ENCODE results near the gene PROKR1. TPM values are rescaled to one million over a fixed set of nuclear protein-coding genes. Genes with fewer than 3 reads are reported as not detected.

Gene PROKR1
- total RNA-seq, 1 experiment from 2014 or later, result 4.4 TPM

DNA sequence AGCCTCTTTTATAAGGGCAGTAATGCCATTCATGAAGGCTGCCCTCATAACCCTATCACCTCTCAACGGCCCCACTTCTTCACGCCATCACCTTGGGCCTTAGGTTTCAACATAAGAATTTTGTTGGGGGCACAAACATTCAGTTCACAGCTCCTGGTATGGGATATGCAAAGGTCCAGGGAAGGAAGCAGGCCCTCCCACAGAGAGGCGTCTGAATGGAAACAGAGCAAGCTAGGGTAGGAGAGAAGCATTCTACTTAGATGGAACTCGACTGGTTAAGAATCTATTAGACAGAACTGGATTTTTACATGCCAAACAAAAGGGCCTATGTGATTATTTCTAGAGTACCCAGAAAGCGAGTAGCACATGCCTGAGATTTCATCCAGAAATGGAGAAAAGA lies 42.8 kb downstream of the PROKR1 start (continued):
- TF ChIP-seq, protein P1, sequence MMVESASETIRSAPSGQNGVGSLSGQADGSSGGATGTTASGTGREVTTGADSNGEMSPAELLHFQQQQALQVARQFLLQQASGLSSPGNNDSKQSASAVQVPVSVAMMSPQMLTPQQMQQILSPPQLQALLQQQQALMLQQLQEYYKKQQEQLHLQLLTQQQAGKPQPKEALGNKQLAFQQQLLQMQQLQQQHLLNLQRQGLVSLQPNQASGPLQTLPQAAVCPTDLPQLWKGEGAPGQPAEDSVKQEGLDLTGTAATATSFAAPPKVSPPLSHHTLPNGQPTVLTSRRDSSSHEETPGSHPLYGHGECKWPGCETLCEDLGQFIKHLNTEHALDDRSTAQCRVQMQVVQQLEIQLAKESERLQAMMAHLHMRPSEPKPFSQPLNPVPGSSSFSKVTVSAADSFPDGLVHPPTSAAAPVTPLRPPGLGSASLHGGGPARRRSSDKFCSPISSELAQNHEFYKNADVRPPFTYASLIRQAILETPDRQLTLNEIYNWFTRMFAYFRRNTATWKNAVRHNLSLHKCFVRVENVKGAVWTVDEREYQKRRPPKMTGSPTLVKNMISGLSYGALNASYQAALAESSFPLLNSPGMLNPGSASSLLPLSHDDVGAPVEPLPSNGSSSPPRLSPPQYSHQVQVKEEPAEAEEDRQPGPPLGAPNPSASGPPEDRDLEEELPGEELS (CRISPR knock-in tag; IDR thresholded peaks at IDR 0.05), result no peak
- TF ChIP-seq TEAD1 (CRISPR knock-in tag; IDR thresholded peaks at IDR 0.05), result no peak
- TF ChIP-seq SMAD3 (CRISPR knock-in tag; IDR thresholded peaks at IDR 0.05; ENCODE audit: borderline replicate concordance), result no peak
- TF ChIP-seq ZNF396 (CRISPR knock-in tag; IDR thresholded peaks at IDR 0.05; ENCODE audit: borderline replicate concordance), result no peak

DNA sequence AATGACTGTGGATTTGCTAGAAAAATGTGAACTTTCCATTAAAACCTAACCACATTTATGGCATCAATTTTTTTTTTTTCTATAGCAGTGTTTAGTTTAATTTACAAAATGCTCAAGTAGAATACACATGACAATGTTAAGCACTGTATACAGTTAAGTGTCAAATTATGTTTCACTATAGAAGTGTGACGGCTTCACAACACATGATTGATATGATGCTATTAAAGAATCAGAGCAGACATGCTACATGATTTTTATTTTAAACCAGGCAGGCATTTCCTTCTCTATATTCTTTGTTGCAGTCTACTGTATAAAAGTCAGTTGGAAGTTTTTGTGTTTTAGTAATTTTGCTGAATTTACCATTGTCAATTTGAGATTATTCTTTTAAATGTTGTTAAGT lies 43.6 kb downstream of the PROKR1 start:
- no peak for ATAC-seq
- H3K36me3 Mint-ChIP-seq, result peaks cover 20% of the 10 kb centered on the region
- CTCF ChIA-PET, result no interaction called here

More for the DNA sequence above, 43.6 kb downstream of the PROKR1 start:
- POLR2A ChIA-PET, result no interaction called here
- no peak for DNase-seq (ENCODE audit: low spot score)
- H3K9me3 Mint-ChIP-seq, result peaks cover 18% of the 10 kb centered on the region
- no peaks in the 10 kb centered on the region for H3K27me3 Mint-ChIP-seq (ENCODE audit: low read depth)
- no peak overlapping the region for H3K4me3 Mint-ChIP-seq
- no peak for TF ChIP-seq ZNF263 (CRISPR knock-in tag; IDR thresholded peaks at IDR 0.05; ENCODE audit: low read depth)
- no peak for TF ChIP-seq ZNF138 (CRISPR knock-in tag; conservative IDR thresholded peaks at IDR 0.05)
- no peak for TF ChIP-seq SMAD4 (CRISPR knock-in tag; IDR thresholded peaks at IDR 0.05)
- TF ChIP-seq ZNF232 (CRISPR knock-in tag; IDR thresholded peaks at IDR 0.05), result no peak
- TF ChIP-seq, protein P2, sequence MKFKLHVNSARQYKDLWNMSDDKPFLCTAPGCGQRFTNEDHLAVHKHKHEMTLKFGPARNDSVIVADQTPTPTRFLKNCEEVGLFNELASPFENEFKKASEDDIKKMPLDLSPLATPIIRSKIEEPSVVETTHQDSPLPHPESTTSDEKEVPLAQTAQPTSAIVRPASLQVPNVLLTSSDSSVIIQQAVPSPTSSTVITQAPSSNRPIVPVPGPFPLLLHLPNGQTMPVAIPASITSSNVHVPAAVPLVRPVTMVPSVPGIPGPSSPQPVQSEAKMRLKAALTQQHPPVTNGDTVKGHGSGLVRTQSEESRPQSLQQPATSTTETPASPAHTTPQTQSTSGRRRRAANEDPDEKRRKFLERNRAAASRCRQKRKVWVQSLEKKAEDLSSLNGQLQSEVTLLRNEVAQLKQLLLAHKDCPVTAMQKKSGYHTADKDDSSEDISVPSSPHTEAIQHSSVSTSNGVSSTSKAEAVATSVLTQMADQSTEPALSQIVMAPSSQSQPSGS (CRISPR knock-in tag; IDR thresholded peaks at IDR 0.05; ENCODE audit: borderline replicate concordance, low read depth), result no peak
- TF ChIP-seq ETV6 (CRISPR knock-in tag; IDR thresholded peaks at IDR 0.05), result no peak
- TF ChIP-seq, protein P3, sequence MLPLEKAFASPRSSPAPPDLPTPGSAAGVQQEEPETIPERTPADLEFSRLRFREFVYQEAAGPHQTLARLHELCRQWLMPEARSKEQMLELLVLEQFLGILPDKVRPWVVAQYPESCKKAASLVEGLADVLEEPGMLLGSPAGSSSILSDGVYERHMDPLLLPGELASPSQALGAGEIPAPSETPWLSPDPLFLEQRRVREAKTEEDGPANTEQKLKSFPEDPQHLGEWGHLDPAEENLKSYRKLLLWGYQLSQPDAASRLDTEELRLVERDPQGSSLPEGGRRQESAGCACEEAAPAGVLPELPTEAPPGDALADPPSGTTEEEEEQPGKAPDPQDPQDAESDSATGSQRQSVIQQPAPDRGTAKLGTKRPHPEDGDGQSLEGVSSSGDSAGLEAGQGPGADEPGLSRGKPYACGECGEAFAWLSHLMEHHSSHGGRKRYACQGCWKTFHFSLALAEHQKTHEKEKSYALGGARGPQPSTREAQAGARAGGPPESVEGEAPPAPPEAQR (CRISPR knock-in tag; IDR thresholded peaks at IDR 0.05), result no peak
- TF ChIP-seq, protein P4, sequence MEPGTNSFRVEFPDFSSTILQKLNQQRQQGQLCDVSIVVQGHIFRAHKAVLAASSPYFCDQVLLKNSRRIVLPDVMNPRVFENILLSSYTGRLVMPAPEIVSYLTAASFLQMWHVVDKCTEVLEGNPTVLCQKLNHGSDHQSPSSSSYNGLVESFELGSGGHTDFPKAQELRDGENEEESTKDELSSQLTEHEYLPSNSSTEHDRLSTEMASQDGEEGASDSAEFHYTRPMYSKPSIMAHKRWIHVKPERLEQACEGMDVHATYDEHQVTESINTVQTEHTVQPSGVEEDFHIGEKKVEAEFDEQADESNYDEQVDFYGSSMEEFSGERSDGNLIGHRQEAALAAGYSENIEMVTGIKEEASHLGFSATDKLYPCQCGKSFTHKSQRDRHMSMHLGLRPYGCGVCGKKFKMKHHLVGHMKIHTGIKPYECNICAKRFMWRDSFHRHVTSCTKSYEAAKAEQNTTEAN (CRISPR knock-in tag; IDR thresholded peaks at IDR 0.05), result no peak
- TF ChIP-seq AR (CRISPR knock-in tag; IDR thresholded peaks at IDR 0.05), result no peak
- TF ChIP-seq E2F1 (CRISPR knock-in tag; IDR thresholded peaks at IDR 0.05), result no peak
- no peak for TF ChIP-seq ZNF671 (CRISPR knock-in tag; IDR thresholded peaks at IDR 0.05)
- no peak for TF ChIP-seq TEAD4 (CRISPR knock-in tag; IDR thresholded peaks at IDR 0.05)
- TF ChIP-seq, protein P5, sequence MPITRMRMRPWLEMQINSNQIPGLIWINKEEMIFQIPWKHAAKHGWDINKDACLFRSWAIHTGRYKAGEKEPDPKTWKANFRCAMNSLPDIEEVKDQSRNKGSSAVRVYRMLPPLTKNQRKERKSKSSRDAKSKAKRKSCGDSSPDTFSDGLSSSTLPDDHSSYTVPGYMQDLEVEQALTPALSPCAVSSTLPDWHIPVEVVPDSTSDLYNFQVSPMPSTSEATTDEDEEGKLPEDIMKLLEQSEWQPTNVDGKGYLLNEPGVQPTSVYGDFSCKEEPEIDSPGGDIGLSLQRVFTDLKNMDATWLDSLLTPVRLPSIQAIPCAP (CRISPR knock-in tag; IDR thresholded peaks at IDR 0.05), result no peak
- no peak for TF ChIP-seq FOXK1 (CRISPR knock-in tag; IDR thresholded peaks at IDR 0.05)
- no peak for TF ChIP-seq NFE2L1 (CRISPR knock-in tag; IDR thresholded peaks at IDR 0.05)
- H3K4me1 Mint-ChIP-seq, result peaks cover 40% of the 10 kb centered on the region
- no peak overlapping the region for H3K27ac Mint-ChIP-seq

Data from WTC11 (cell line).